Muscle layer of duodenum (tissue), 2 donors: ENCODE results near the gene CD276.
"Not testable (repeated sequence)": the region's sequence is repeated elsewhere in the genome, so short reads cannot be mapped to it uniquely, and the experiment has no call there.

Source experiments
- H3K27ac ChIP-seq: one replicate; pipeline ENCODE4 v1.7.0; 2013; ENCODE audit warnings: mild to moderate bottlenecking, low read length
- H3K27me3 ChIP-seq: one replicate; pipeline ENCODE4 v1.7.0; 2013; ENCODE audit warnings: low read depth, mild to moderate bottlenecking, control low read depth, low read length
- H3K36me3 ChIP-seq, 2 donors: one replicate each; pipeline ENCODE4 v1.7.0; 2013; ENCODE audit warnings: low read length in 2 of 2, control low read depth in 1 of 2, mild to moderate bottlenecking in 1 of 2; ENCODE audit not compliant: insufficient read depth in 2 of 2, control insufficient read depth in 1 of 2
- H3K4me1 ChIP-seq, 2 donors: one replicate each; pipeline ENCODE4 v1.7.0; 2013; ENCODE audit warnings: low read length in 2 of 2, mild to moderate bottlenecking in 2 of 2, control low read depth in 1 of 2, moderate library complexity in 1 of 2; ENCODE audit not compliant: insufficient read depth in 2 of 2, control insufficient read depth in 1 of 2
- H3K4me3 ChIP-seq, 2 donors: one replicate each; pipeline ENCODE4 v1.7.0; 2013; ENCODE audit warnings: low read length in 2 of 2, low read depth in 1 of 2, mild to moderate bottlenecking in 1 of 2
- H3K9me3 ChIP-seq, 2 donors: one replicate each; pipeline ENCODE4 v1.7.0; 2013; ENCODE audit warnings: low read length in 2 of 2, control low read depth in 1 of 2, mild to moderate bottlenecking in 1 of 2; ENCODE audit not compliant: control insufficient read depth in 1 of 2
- donor health status: healthy.

The CD276 gene

GRCh38 chr15:73712107-73712506 is 27.9 kb downstream of the CD276 start:
- no peak overlapping the region for H3K27ac ChIP-seq
- no peaks in the 10 kb centered on the region for H3K27me3 ChIP-seq
- peaks cover 35 to 62% of the 10 kb centered on the region in 2 donors for H3K36me3 ChIP-seq
- no peak overlapping the region for H3K4me3 ChIP-seq
- no peaks in the 10 kb centered on the region for H3K9me3 ChIP-seq
- H3K4me1 ChIP-seq = no peaks in the 10 kb centered on the region

- Histone ChIP-seq H3K36me3 (peaks cover 19 to 43% of the 10 kb centered on the region in 2 donors), H3K9me3 (no peaks in the 10 kb centered on the region), H3K4me3 (no peak overlapping the region), H3K27me3 (no peaks in the 10 kb centered on the region), H3K27ac (no peak overlapping the region), H3K4me1 (no peaks in the 10 kb centered on the region)
Observed at GRCh38 chr15:73714695-73715301, 30.6 kb downstream of the CD276 start.

GRCh38 chr15:73715417-73715816 is 31.2 kb downstream of the CD276 start:
- peaks cover 15 to 37% of the 10 kb centered on the region in 2 donors for H3K36me3 ChIP-seq
- no peak overlapping the region for H3K27ac ChIP-seq
- no peaks in the 10 kb centered on the region for H3K9me3 ChIP-seq
- H3K4me3 ChIP-seq = no peak overlapping the region
- no peaks in the 10 kb centered on the region for H3K27me3 ChIP-seq
- H3K4me1 ChIP-seq = no peaks in the 10 kb centered on the region

GRCh38 chr15:73716417-73716816 is 32.2 kb downstream of the CD276 start:
- Histone ChIP-seq H3K27ac (no peak overlapping the region), H3K27me3 (no peaks in the 10 kb centered on the region), H3K9me3 (no peaks in the 10 kb centered on the region), H3K36me3 (peaks cover 7 to 28% of the 10 kb centered on the region in 2 donors), H3K4me1 (no peaks in the 10 kb centered on the region), H3K4me3 (no peak overlapping the region)

GRCh38 chr15:73717206-73717605 is 33.0 kb downstream of the CD276 start:
- Histone ChIP-seq H3K4me3 (no peak overlapping the region), H3K4me1 (no peaks in the 10 kb centered on the region), H3K36me3 (peaks cover 7 to 24% of the 10 kb centered on the region in 2 donors), H3K27me3 (no peaks in the 10 kb centered on the region), H3K9me3 (no peaks in the 10 kb centered on the region), H3K27ac (no peak overlapping the region)

- no peak overlapping the region for H3K27ac ChIP-seq
- H3K27me3 ChIP-seq = no peaks in the 10 kb centered on the region
- no peak overlapping the region for H3K4me3 ChIP-seq
- H3K9me3 ChIP-seq = no peaks in the 10 kb centered on the region
- H3K4me1 ChIP-seq = no peaks in the 10 kb centered on the region
- H3K36me3 ChIP-seq = peaks cover 7 to 18% of the 10 kb centered on the region in 2 donors
Observed at GRCh38 chr15:73717802-73718201, 33.6 kb downstream of the CD276 start.

- Histone ChIP-seq H3K27ac (no peak overlapping the region), H3K4me1 (no peaks in the 10 kb centered on the region), H3K36me3 (peaks cover 0 to 9% of the 10 kb centered on the region in 2 donors), H3K4me3 (no peak overlapping the region), H3K27me3 (no peaks in the 10 kb centered on the region), H3K9me3 (no peaks in the 10 kb centered on the region)
Observed at GRCh38 chr15:73718694-73719093, 34.5 kb downstream of the CD276 start.

- H3K4me1 ChIP-seq = no peaks in the 10 kb centered on the region
- no peaks in the 10 kb centered on the region for H3K9me3 ChIP-seq
- H3K4me3 ChIP-seq = no peak overlapping the region
- H3K27me3 ChIP-seq = no peaks in the 10 kb centered on the region
- H3K27ac ChIP-seq = no peak overlapping the region
- H3K36me3 ChIP-seq = no peaks in the 10 kb centered on the region
Observed at GRCh38 chr15:73722425-73722824, 38.2 kb downstream of the CD276 start.

GRCh38 chr15:73723191-73723590 is 39.0 kb downstream of the CD276 start:
- no peak overlapping the region for H3K27ac ChIP-seq
- H3K9me3 ChIP-seq = no peaks in the 10 kb centered on the region
- no peaks in the 10 kb centered on the region for H3K36me3 ChIP-seq
- no peaks in the 10 kb centered on the region for H3K4me1 ChIP-seq
- H3K27me3 ChIP-seq = no peaks in the 10 kb centered on the region
- no peak overlapping the region for H3K4me3 ChIP-seq

- H3K4me3 ChIP-seq = no peak overlapping the region
- no peaks in the 10 kb centered on the region for H3K36me3 ChIP-seq
- H3K4me1 ChIP-seq = no peaks in the 10 kb centered on the region
- no peaks in the 10 kb centered on the region for H3K27me3 ChIP-seq
- no peaks in the 10 kb centered on the region for H3K9me3 ChIP-seq
- no peak overlapping the region for H3K27ac ChIP-seq
Observed at GRCh38 chr15:73724212-73724611, 40.0 kb downstream of the CD276 start.

- Histone ChIP-seq H3K9me3 (no peaks in the 10 kb centered on the region), H3K4me1 (no peaks in the 10 kb centered on the region), H3K27me3 (no peaks in the 10 kb centered on the region), H3K4me3 (no peak overlapping the region), H3K36me3 (no peaks in the 10 kb centered on the region), H3K27ac (no peak overlapping the region)
Observed at GRCh38 chr15:73727330-73727976, 43.3 kb downstream of the CD276 start.

- not testable (repeated sequence) for H3K4me1 ChIP-seq
Observed at GRCh38 chr15:73732051-73732450, 47.9 kb downstream of the CD276 start.

More at GRCh38 chr15:73732051-73732450, 47.9 kb downstream of the CD276 start:
- not testable (repeated sequence) for H3K4me3 ChIP-seq, H3K9me3 ChIP-seq, H3K27ac ChIP-seq, H3K36me3 ChIP-seq, H3K27me3 ChIP-seq
